ENCODE results near the gene EDIL3. TPM values are rescaled to one million over a fixed set of nuclear protein-coding genes. Genes with fewer than 3 reads are reported as not detected.

EDIL3 gene
- total and polyA plus RNA-seq, 2 donors from 2014 or later, result 5.2 to 32.8 TPM

DNA sequence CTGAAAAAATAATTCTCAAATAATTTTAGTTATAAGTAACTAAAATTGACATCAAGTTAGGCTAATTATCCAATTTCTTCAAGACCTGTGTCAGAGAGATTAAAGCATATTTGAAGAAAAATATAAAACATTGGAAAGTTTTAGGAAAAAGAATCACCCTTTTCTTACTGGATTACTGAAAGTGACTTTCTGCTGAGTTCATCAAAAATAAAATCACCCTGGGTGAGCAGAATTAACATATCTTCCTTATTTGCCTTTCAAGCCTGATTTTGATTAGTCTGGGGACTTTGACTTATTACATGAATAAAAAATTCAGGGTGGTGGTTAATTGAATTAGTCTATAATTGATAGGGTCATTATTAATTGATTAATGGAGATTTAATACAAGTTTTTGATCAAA lies 411.8 kb downstream of the EDIL3 start:
- H3K4me3 ChIP-seq (ENCODE audit: low read length in 3 of 3), result no peak overlapping the region
- TF ChIP-seq, protein P1, sequence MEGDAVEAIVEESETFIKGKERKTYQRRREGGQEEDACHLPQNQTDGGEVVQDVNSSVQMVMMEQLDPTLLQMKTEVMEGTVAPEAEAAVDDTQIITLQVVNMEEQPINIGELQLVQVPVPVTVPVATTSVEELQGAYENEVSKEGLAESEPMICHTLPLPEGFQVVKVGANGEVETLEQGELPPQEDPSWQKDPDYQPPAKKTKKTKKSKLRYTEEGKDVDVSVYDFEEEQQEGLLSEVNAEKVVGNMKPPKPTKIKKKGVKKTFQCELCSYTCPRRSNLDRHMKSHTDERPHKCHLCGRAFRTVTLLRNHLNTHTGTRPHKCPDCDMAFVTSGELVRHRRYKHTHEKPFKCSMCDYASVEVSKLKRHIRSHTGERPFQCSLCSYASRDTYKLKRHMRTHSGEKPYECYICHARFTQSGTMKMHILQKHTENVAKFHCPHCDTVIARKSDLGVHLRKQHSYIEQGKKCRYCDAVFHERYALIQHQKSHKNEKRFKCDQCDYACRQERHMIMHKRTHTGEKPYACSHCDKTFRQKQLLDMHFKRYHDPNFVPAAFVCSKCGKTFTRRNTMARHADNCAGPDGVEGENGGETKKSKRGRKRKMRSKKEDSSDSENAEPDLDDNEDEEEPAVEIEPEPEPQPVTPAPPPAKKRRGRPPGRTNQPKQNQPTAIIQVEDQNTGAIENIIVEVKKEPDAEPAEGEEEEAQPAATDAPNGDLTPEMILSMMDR (IDR thresholded peaks at IDR 0.05; ENCODE audit: borderline replicate concordance, extremely low read depth, insufficient read depth), result no peak
- no peak for FAIRE-seq
- no peaks in the 10 kb centered on the region for H3K4me1 ChIP-seq (ENCODE audit: control insufficient read depth in 2 of 3, insufficient read depth in 2 of 3, low read depth in 1 of 3, low read length in 3 of 3)
- intact Hi-C loops (cut with DNase I), result no loop called here
- no peaks in the 10 kb centered on the region for H3K9me3 ChIP-seq (ENCODE audit: control insufficient read depth in 2 of 3, insufficient read depth in 1 of 3, low read length in 3 of 3)
- no peak overlapping the region for H3K9ac ChIP-seq (ENCODE audit: low read length in 3 of 3)
- H3K27ac ChIP-seq (ENCODE audit: low read depth in 2 of 2, low read length in 2 of 2), result no peak overlapping the region
- no peaks in the 10 kb centered on the region for H3K36me3 ChIP-seq (ENCODE audit: control insufficient read depth in 2 of 3, insufficient read depth in 3 of 3, low read length in 3 of 3)
- H3K27me3 ChIP-seq (ENCODE audit: control insufficient read depth, insufficient read depth, low read length), result no peaks in the 10 kb centered on the region
- DNase-seq, result no peak

DNA sequence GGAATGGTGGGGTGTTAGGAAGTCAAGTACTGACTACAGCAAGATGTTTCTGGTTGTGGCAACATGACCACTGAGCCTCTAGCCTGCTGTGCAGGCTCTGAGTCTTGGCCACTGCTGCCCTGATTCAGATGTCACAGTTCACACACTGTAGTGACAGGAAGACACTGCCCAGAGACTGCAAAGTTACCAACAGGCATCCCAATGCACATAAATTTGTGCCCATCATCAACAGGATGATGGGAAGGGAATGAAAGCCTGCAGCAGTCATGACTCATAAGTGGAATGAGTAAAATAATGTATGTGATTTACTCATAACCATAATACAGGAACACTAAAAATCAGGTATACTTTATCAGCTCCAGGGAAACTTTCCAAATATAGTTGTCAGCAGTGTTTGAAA lies 412.4 kb downstream of the EDIL3 start:
- FAIRE-seq (no peak), DNase-seq (no peak)
- H3K4me3 ChIP-seq (ENCODE audit: low read length in 3 of 3), result no peak overlapping the region
- intact Hi-C loops (cut with DNase I), result no loop called here
- TF ChIP-seq, protein P1 (IDR thresholded peaks at IDR 0.05; ENCODE audit: borderline replicate concordance, extremely low read depth, insufficient read depth), result no peak
- no peaks in the 10 kb centered on the region for H3K9me3 ChIP-seq (ENCODE audit: control insufficient read depth in 2 of 3, insufficient read depth in 1 of 3, low read length in 3 of 3)
- no peak overlapping the region for H3K27ac ChIP-seq (ENCODE audit: low read depth in 2 of 2, low read length in 2 of 2)
- no peak overlapping the region for H3K9ac ChIP-seq (ENCODE audit: low read length in 3 of 3)
- no peaks in the 10 kb centered on the region for H3K36me3 ChIP-seq (ENCODE audit: control insufficient read depth in 2 of 3, insufficient read depth in 3 of 3, low read length in 3 of 3)
- no peaks in the 10 kb centered on the region for H3K4me1 ChIP-seq (ENCODE audit: control insufficient read depth in 2 of 3, insufficient read depth in 2 of 3, low read depth in 1 of 3, low read length in 3 of 3)
- H3K27me3 ChIP-seq (ENCODE audit: control insufficient read depth, insufficient read depth, low read length), result no peaks in the 10 kb centered on the region

DNA sequence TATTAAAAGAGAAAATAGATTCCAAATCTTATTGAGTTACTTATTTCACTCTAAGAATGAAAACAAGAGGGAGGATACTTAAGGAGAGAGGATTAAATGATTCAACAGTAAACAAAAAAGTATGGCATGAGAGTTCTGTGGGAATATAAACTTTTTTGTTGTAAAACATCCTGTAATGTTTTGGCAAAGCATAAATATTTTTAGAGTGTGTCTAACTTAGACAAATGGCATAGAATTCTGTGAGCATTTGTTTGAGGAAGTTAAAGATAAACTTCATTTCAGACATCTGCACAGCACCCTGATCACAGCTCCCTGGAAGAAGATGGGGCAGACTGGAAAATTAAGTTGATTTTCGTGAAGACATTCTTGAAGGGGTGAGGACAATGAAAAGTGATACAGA lies 417.3 kb downstream of the EDIL3 start:
- no peak overlapping the region for H3K4me3 ChIP-seq (ENCODE audit: low read length in 3 of 3)
- TF ChIP-seq, protein P1 (IDR thresholded peaks at IDR 0.05; ENCODE audit: borderline replicate concordance, extremely low read depth, insufficient read depth), result no peak
- FAIRE-seq (no peak), DNase-seq (no peak)
- H3K9ac ChIP-seq (ENCODE audit: low read length in 3 of 3), result no peak overlapping the region
- intact Hi-C loops (cut with DNase I), result no loop called here
- H3K27me3 ChIP-seq (ENCODE audit: control insufficient read depth, insufficient read depth, low read length), result no peaks in the 10 kb centered on the region
- no peak overlapping the region for H3K27ac ChIP-seq (ENCODE audit: low read depth in 2 of 2, low read length in 2 of 2)
- H3K9me3 ChIP-seq (ENCODE audit: control insufficient read depth in 2 of 3, insufficient read depth in 1 of 3, low read length in 3 of 3), result no peaks in the 10 kb centered on the region
- H3K4me1 ChIP-seq (ENCODE audit: control insufficient read depth in 2 of 3, insufficient read depth in 2 of 3, low read depth in 1 of 3, low read length in 3 of 3), result no peaks in the 10 kb centered on the region
- H3K36me3 ChIP-seq (ENCODE audit: control insufficient read depth in 2 of 3, insufficient read depth in 3 of 3, low read length in 3 of 3), result no peaks in the 10 kb centered on the region

DNA sequence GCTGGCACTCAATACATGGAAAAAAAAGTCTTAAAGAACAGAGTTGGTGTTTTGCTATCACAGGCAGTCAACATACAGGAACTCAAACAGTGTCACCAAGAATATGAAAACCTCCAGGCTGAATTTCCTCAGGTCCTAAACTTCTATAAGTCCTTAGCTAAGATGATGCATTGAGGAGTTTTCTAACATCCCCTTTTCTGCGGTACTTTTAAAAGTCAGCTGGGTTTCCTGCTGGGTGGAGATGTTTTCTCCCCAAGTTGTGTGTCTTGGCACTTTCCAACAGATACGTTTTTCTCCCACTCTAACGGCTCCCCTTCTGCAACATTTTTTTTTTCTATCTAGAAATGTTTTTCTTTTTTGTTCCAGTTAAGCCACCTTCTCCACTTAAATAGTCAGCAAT lies 419.2 kb downstream of the EDIL3 start:
- Histone ChIP-seq H3K4me3 (ENCODE audit: low read length in 3 of 3) (no peak overlapping the region), H3K36me3 (ENCODE audit: control insufficient read depth in 2 of 3, insufficient read depth in 3 of 3, low read length in 3 of 3) (no peaks in the 10 kb centered on the region), H3K4me1 (ENCODE audit: control insufficient read depth in 2 of 3, insufficient read depth in 2 of 3, low read depth in 1 of 3, low read length in 3 of 3) (no peaks in the 10 kb centered on the region), H3K9ac (ENCODE audit: low read length in 3 of 3) (no peak overlapping the region), H3K27ac (ENCODE audit: low read depth in 2 of 2, low read length in 2 of 2) (no peak overlapping the region), H3K9me3 (ENCODE audit: control insufficient read depth in 2 of 3, insufficient read depth in 1 of 3, low read length in 3 of 3) (no peaks in the 10 kb centered on the region), H3K27me3 (ENCODE audit: control insufficient read depth, insufficient read depth, low read length) (no peaks in the 10 kb centered on the region)
- no peak for DNase-seq
- intact Hi-C loops (cut with DNase I), result no loop called here
- TF ChIP-seq, protein P1 (IDR thresholded peaks at IDR 0.05; ENCODE audit: borderline replicate concordance, extremely low read depth, insufficient read depth), result no peak
- no peak for FAIRE-seq

Data from kidney (tissue), 14 donors.